ENCODE measurements around the gene SMC1B. TPM values are rescaled to one million over a fixed set of nuclear protein-coding genes. Genes with fewer than 3 reads are reported as not detected.

Gene SMC1B
- total RNA-seq, 1 experiment from 2014 or later, result not detected

DNA sequence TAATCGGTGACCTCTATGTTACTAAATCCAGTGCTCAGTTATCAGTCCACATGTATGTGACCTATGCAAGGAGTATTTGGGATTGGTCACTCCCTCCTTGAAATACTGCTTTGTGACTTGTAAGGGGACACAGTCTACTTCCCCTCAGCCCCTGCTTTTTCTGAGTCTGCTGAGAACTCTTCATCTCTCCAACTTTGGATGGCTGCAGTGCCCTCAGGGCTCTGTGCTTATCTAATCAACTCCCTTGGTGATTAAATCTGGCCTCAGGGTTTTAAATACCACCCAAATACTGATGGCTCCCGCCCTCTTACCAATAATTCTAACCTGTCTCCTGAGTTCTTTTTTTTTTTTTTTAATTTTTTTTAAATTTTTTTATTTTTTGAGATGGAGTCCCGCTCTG, 63.5 kb downstream of the SMC1B start:
- no TSS peak for BruUV-seq (replicated peaks)
- H3K27me3 ChIP-seq (replicated peaks; ENCODE audit: insufficient read depth, low read depth, low read length, poor library complexity), result no peaks in the 10 kb centered on the region
- intact Hi-C loops (cut with micrococcal nuclease; ENCODE audit: unreplicated experiment), result no loop called here
- no peaks in the 10 kb centered on the region for H3K4me1 ChIP-seq (ENCODE audit: insufficient read depth, low read length, poor library complexity, severe bottlenecking)
- TF ChIP-seq EZH2 (IDR thresholded peaks at IDR 0.05; ENCODE audit: borderline replicate concordance, low read depth, low read length, poor library complexity, severe bottlenecking), result no peak
- TF ChIP-seq, protein P1, sequence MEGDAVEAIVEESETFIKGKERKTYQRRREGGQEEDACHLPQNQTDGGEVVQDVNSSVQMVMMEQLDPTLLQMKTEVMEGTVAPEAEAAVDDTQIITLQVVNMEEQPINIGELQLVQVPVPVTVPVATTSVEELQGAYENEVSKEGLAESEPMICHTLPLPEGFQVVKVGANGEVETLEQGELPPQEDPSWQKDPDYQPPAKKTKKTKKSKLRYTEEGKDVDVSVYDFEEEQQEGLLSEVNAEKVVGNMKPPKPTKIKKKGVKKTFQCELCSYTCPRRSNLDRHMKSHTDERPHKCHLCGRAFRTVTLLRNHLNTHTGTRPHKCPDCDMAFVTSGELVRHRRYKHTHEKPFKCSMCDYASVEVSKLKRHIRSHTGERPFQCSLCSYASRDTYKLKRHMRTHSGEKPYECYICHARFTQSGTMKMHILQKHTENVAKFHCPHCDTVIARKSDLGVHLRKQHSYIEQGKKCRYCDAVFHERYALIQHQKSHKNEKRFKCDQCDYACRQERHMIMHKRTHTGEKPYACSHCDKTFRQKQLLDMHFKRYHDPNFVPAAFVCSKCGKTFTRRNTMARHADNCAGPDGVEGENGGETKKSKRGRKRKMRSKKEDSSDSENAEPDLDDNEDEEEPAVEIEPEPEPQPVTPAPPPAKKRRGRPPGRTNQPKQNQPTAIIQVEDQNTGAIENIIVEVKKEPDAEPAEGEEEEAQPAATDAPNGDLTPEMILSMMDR (conservative IDR thresholded peaks at IDR 0.05; ENCODE audit: low read depth, low read length), result no peak
- no peaks in the 10 kb centered on the region for H3K36me3 ChIP-seq (ENCODE audit: insufficient read depth, low read length, poor library complexity, severe bottlenecking)
- DNase-seq (ENCODE audit: low spot score), result no peak
- H3K4me3 ChIP-seq (ENCODE audit: low read depth, low read length, poor library complexity, severe bottlenecking), result no peak overlapping the region
- H3K27ac ChIP-seq (ENCODE audit: low read depth, low read length, poor library complexity, severe bottlenecking), result no peak overlapping the region
- CTCF ChIA-PET, result no interaction called here
- POLR2A ChIA-PET (ENCODE audit: low non-redundant PET), result no interaction called here
- no peaks in the 10 kb centered on the region for H3K9me3 ChIP-seq (ENCODE audit: low read depth, low read length, poor library complexity, severe bottlenecking)

DNA sequence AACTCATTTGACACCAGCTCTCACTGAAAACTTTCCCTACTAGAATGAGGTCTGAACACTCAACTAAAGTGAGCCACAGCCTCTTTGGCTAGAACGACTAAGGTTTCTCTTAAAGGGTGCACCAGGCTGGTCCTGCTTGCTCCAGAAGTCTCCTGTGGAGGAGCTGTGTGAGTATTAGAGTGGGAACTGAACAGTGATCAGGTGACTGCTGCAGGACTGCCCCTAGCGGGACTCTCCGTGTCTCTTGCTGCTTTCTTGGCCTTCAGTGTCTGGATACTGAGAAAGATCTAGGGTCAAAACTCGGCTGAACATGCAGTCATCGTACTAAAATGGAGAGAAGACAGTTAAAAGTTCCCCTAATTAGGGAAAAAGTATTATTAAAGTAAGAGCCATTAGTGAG, 69.1 kb downstream of the SMC1B start:
- intact Hi-C loops (cut with micrococcal nuclease; ENCODE audit: unreplicated experiment), result no loop called here
- CTCF ChIA-PET, result no interaction called here

GRCh38 chr22:45343143-45343542, 70.3 kb downstream of the SMC1B start:
- Histone ChIP-seq H3K36me3 (ENCODE audit: insufficient read depth, low read length, poor library complexity, severe bottlenecking) (peaks cover 18% of the 10 kb centered on the region), H3K4me3 (ENCODE audit: low read depth, low read length, poor library complexity, severe bottlenecking) (no peak overlapping the region), H3K27ac (ENCODE audit: low read depth, low read length, poor library complexity, severe bottlenecking) (no peak overlapping the region), H3K4me1 (ENCODE audit: insufficient read depth, low read length, poor library complexity, severe bottlenecking) (no peaks in the 10 kb centered on the region), H3K27me3 (replicated peaks; ENCODE audit: insufficient read depth, low read depth, low read length, poor library complexity) (no peaks in the 10 kb centered on the region), H3K9me3 (ENCODE audit: low read depth, low read length, poor library complexity, severe bottlenecking) (no peaks in the 10 kb centered on the region)
- POLR2A ChIA-PET (ENCODE audit: low non-redundant PET), result no interaction called here
- no peak for DNase-seq (ENCODE audit: low spot score)
- TF ChIP-seq EZH2 (IDR thresholded peaks at IDR 0.05; ENCODE audit: borderline replicate concordance, low read depth, low read length, poor library complexity, severe bottlenecking), result no peak
- TF ChIP-seq, protein P1 (conservative IDR thresholded peaks at IDR 0.05; ENCODE audit: low read depth, low read length), result no peak
- intact Hi-C loops (cut with micrococcal nuclease; ENCODE audit: unreplicated experiment), result no loop called here
- no TSS peak for BruUV-seq (replicated peaks)
- CTCF ChIA-PET, result no interaction called here

More for the DNA sequence above, 69.1 kb downstream of the SMC1B start:
- no peaks in the 10 kb centered on the region for H3K9me3 ChIP-seq (ENCODE audit: low read depth, low read length, poor library complexity, severe bottlenecking)
- H3K4me3 ChIP-seq (ENCODE audit: low read depth, low read length, poor library complexity, severe bottlenecking), result no peak overlapping the region
- BruUV-seq (replicated peaks), result no TSS peak
- no peak overlapping the region for H3K27ac ChIP-seq (ENCODE audit: low read depth, low read length, poor library complexity, severe bottlenecking)
- H3K36me3 ChIP-seq (ENCODE audit: insufficient read depth, low read length, poor library complexity, severe bottlenecking), result peaks cover 18% of the 10 kb centered on the region
- no peak for TF ChIP-seq EZH2 (IDR thresholded peaks at IDR 0.05; ENCODE audit: borderline replicate concordance, low read depth, low read length, poor library complexity, severe bottlenecking)
- TF ChIP-seq, protein P1 (conservative IDR thresholded peaks at IDR 0.05; ENCODE audit: low read depth, low read length), result no peak
- no peaks in the 10 kb centered on the region for H3K4me1 ChIP-seq (ENCODE audit: insufficient read depth, low read length, poor library complexity, severe bottlenecking)
- H3K27me3 ChIP-seq (replicated peaks; ENCODE audit: insufficient read depth, low read depth, low read length, poor library complexity), result no peaks in the 10 kb centered on the region
- no peak for DNase-seq (ENCODE audit: low spot score)
- POLR2A ChIA-PET (ENCODE audit: low non-redundant PET), result no interaction called here
